T-helper 2 cell treated with Interferon-gamma antibody and Interleukin-4, amounts not matched to agents 5 μg/mL and 100 μg/mL, for 36 hours (primary cell): ENCODE data around the gene TBC1D5.

Experiments used
- DNase-seq: peaks from one replicate; pipeline ENCODE4 v3.0.0; 2021; ENCODE audit warnings: low spot score
- H3K27ac Mint-ChIP-seq: one replicate; pipeline ENCODE4 v1.8.0; 2021; ENCODE audit warnings: mild to moderate bottlenecking, mixed read lengths
- H3K27me3 Mint-ChIP-seq: one replicate; pipeline ENCODE4 v1.8.0; 2021; ENCODE audit warnings: low read depth, mixed read lengths
- H3K36me3 Mint-ChIP-seq: one replicate; pipeline ENCODE4 v1.8.0; 2021; ENCODE audit warnings: low read depth, mixed read lengths
- H3K4me1 Mint-ChIP-seq: one replicate; pipeline ENCODE4 v1.8.0; 2021; ENCODE audit warnings: low read depth, mixed read lengths
- H3K4me3 Mint-ChIP-seq: one replicate; pipeline ENCODE4 v1.8.0; 2022; ENCODE audit warnings: mild to moderate bottlenecking, moderate library complexity, mixed read lengths
- H3K9me3 Mint-ChIP-seq: one replicate; pipeline ENCODE4 v1.8.0; 2021; ENCODE audit warnings: mixed read lengths

The TBC1D5 gene

GRCh38 chr3:17442332-17443049, 299.9 kb downstream of the TBC1D5 start:
- peaks cover 9% of the 10 kb centered on the region for H3K9me3 Mint-ChIP-seq
- no peak overlapping the region for H3K27ac Mint-ChIP-seq
- H3K36me3 Mint-ChIP-seq, result peaks cover 5% of the 10 kb centered on the region
- H3K27me3 Mint-ChIP-seq, result no peaks in the 10 kb centered on the region
- H3K4me3 Mint-ChIP-seq, result no peak overlapping the region
- H3K4me1 Mint-ChIP-seq, result no peaks in the 10 kb centered on the region
- no peak for DNase-seq

- DNase-seq, result no peak
- Mint-ChIP-seq H3K36me3 (peaks cover 5% of the 10 kb centered on the region), H3K27ac (no peak overlapping the region)
These were observed 308.6 kb downstream of the TBC1D5 start for GRCh38 chr3:17433876-17434275.

GRCh38 chr3:17432236-17432635, 310.2 kb downstream of the TBC1D5 start:
- Mint-ChIP-seq H3K4me1 (no peaks in the 10 kb centered on the region), H3K27me3 (no peaks in the 10 kb centered on the region), H3K27ac (no peak overlapping the region), H3K4me3 (no peak overlapping the region), H3K36me3 (no peaks in the 10 kb centered on the region), H3K9me3 (no peaks in the 10 kb centered on the region)
- no peak for DNase-seq

More at GRCh38 chr3:17433876-17434275, 308.6 kb downstream of the TBC1D5 start:
- no peaks in the 10 kb centered on the region for H3K4me1 Mint-ChIP-seq
- H3K4me3 Mint-ChIP-seq, result no peak overlapping the region
- H3K27me3 Mint-ChIP-seq, result no peaks in the 10 kb centered on the region
- H3K9me3 Mint-ChIP-seq, result peaks cover 9% of the 10 kb centered on the region

- Mint-ChIP-seq H3K36me3 (no peaks in the 10 kb centered on the region), H3K27me3 (no peaks in the 10 kb centered on the region), H3K27ac (no peak overlapping the region), H3K4me3 (no peak overlapping the region), H3K9me3 (no peaks in the 10 kb centered on the region), H3K4me1 (no peaks in the 10 kb centered on the region)
- DNase-seq, result no peak
These were observed 310.9 kb downstream of the TBC1D5 start for GRCh38 chr3:17431484-17432045.

- Mint-ChIP-seq H3K9me3 (no peaks in the 10 kb centered on the region), H3K27me3 (no peaks in the 10 kb centered on the region), H3K4me3 (no peak overlapping the region), H3K4me1 (no peaks in the 10 kb centered on the region), H3K36me3 (no peaks in the 10 kb centered on the region), H3K27ac (no peak overlapping the region)
- no peak for DNase-seq
These were observed 311.4 kb downstream of the TBC1D5 start for GRCh38 chr3:17431004-17431403.

- no peak for DNase-seq
- Mint-ChIP-seq H3K4me1 (no peaks in the 10 kb centered on the region), H3K27ac (no peak overlapping the region)
These were observed 311.8 kb downstream of the TBC1D5 start for GRCh38 chr3:17430582-17430981.

GRCh38 chr3:17423786-17424536, 318.5 kb downstream of the TBC1D5 start:
- Mint-ChIP-seq H3K27me3 (no peaks in the 10 kb centered on the region), H3K27ac (no peak overlapping the region)
- DNase-seq, result no peak

More at GRCh38 chr3:17430582-17430981, 311.8 kb downstream of the TBC1D5 start:
- no peaks in the 10 kb centered on the region for H3K36me3 Mint-ChIP-seq
- no peaks in the 10 kb centered on the region for H3K27me3 Mint-ChIP-seq
- no peaks in the 10 kb centered on the region for H3K9me3 Mint-ChIP-seq
- H3K4me3 Mint-ChIP-seq, result no peak overlapping the region

GRCh38 chr3:17422636-17423035, 319.8 kb downstream of the TBC1D5 start:
- Mint-ChIP-seq H3K27ac (no peak overlapping the region), H3K27me3 (no peaks in the 10 kb centered on the region), H3K4me3 (no peak overlapping the region), H3K4me1 (no peaks in the 10 kb centered on the region), H3K36me3 (no peaks in the 10 kb centered on the region), H3K9me3 (no peaks in the 10 kb centered on the region)
- DNase-seq, result no peak

More at GRCh38 chr3:17423786-17424536, 318.5 kb downstream of the TBC1D5 start:
- H3K4me1 Mint-ChIP-seq, result no peaks in the 10 kb centered on the region
- no peaks in the 10 kb centered on the region for H3K36me3 Mint-ChIP-seq
- no peak overlapping the region for H3K4me3 Mint-ChIP-seq
- no peaks in the 10 kb centered on the region for H3K9me3 Mint-ChIP-seq

- Mint-ChIP-seq H3K9me3 (no peaks in the 10 kb centered on the region), H3K27me3 (no peaks in the 10 kb centered on the region), H3K27ac (no peak overlapping the region), H3K36me3 (no peaks in the 10 kb centered on the region), H3K4me1 (no peaks in the 10 kb centered on the region), H3K4me3 (no peak overlapping the region)
- DNase-seq, result no peak
These were observed 321.8 kb downstream of the TBC1D5 start for GRCh38 chr3:17420668-17421067.

- Mint-ChIP-seq H3K36me3 (no peaks in the 10 kb centered on the region), H3K27me3 (no peaks in the 10 kb centered on the region), H3K4me1 (no peaks in the 10 kb centered on the region), H3K9me3 (no peaks in the 10 kb centered on the region), H3K4me3 (no peak overlapping the region), H3K27ac (no peak overlapping the region)
- peak; percentile 10 for DNase-seq
These were observed 329.4 kb downstream of the TBC1D5 start for GRCh38 chr3:17412950-17413530.

- Mint-ChIP-seq H3K27ac (no peak overlapping the region), H3K36me3 (no peaks in the 10 kb centered on the region)
These were observed 331.1 kb downstream of the TBC1D5 start for GRCh38 chr3:17411157-17411877.

GRCh38 chr3:17407576-17407975, 334.9 kb downstream of the TBC1D5 start:
- Mint-ChIP-seq H3K4me3 (no peak overlapping the region), H3K4me1 (no peaks in the 10 kb centered on the region), H3K36me3 (peaks cover 4% of the 10 kb centered on the region), H3K27ac (no peak overlapping the region), H3K9me3 (no peaks in the 10 kb centered on the region), H3K27me3 (no peaks in the 10 kb centered on the region)
- no peak for DNase-seq

More at GRCh38 chr3:17411157-17411877, 331.1 kb downstream of the TBC1D5 start:
- no peak overlapping the region for H3K4me3 Mint-ChIP-seq
- DNase-seq, result no peak
- H3K27me3 Mint-ChIP-seq, result no peaks in the 10 kb centered on the region
- no peaks in the 10 kb centered on the region for H3K9me3 Mint-ChIP-seq
- H3K4me1 Mint-ChIP-seq, result no peaks in the 10 kb centered on the region

- H3K36me3 Mint-ChIP-seq, result peaks cover 6% of the 10 kb centered on the region
- no peak overlapping the region for H3K4me3 Mint-ChIP-seq
- H3K27me3 Mint-ChIP-seq, result no peaks in the 10 kb centered on the region
- no peak overlapping the region for H3K27ac Mint-ChIP-seq
- no peaks in the 10 kb centered on the region for H3K4me1 Mint-ChIP-seq
- H3K9me3 Mint-ChIP-seq, result no peaks in the 10 kb centered on the region
- no peak for DNase-seq
These were observed 337.9 kb downstream of the TBC1D5 start for GRCh38 chr3:17404548-17404947.
